Stimulated activated CD4-positive, alpha-beta T cell treated with anti-CD3 and anti-CD28 coated beads, Interleukin-1b, Interleukin-23, amount 100 ng/mL, for 1 hour (primary cell): Measurements from ENCODE around the gene ZNF462.

Experiments used
- DNase-seq, 2 donors: peaks; one replicate each; pipeline ENCODE4 v3.0.0-alpha.2; 2020; ENCODE audit warnings: low read depth in 2 of 2

The ZNF462 gene

DNA sequence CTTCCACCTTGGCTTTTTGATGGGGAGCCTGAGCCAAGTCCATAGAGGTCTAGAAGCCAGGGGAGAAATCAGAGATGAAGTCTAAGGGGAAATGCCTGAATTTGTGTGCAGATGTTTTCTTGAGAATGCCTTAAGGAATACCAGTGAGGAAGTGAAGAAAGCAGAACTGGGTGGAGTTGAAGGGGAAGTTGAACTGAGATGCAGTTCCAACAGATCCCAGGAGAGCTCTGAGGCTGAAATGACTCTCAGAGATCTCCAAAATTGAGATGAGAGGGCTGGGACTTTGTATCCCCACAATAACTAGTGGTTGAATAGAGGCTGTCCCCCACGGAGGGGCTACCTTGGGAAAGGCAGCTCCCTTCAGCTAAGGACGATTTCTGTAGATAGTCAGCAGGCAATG, 197.1 kb downstream of the ZNF462 start:
- no peak for DNase-seq
